NCI-H446 (cell line): Measurements from ENCODE around the gene NLK.
"Not testable (repeated sequence)": the region's sequence is repeated elsewhere in the genome, so short reads cannot be mapped to it uniquely, and the experiment has no call there.

Experiments
- DNase-seq, 2 experiments: peaks; one replicate each; lab custom pipeline; 2025; lab: John Stamatoyannopoulos, UW

The NLK gene

DNA sequence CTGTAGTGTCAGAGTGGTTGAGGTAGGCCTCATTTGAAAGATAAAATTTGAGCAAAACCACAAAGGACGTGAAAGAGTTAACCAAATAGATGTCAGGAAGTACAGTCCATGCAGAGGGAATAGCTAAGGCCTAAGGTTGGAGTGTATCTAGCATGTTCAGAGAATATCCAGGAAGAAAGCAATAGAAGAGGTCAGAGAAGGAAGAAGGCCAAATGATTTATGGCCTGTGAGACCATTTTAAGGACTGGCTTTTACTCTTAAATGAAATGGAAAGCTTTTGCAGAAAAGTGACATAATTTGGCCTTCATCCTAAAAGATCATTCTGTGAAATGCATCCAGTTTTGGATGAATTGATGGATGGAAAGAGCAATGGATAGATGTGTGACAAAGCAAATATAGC is 116.5 kb downstream of the NLK start:
- DNase-seq = no peak

DNA sequence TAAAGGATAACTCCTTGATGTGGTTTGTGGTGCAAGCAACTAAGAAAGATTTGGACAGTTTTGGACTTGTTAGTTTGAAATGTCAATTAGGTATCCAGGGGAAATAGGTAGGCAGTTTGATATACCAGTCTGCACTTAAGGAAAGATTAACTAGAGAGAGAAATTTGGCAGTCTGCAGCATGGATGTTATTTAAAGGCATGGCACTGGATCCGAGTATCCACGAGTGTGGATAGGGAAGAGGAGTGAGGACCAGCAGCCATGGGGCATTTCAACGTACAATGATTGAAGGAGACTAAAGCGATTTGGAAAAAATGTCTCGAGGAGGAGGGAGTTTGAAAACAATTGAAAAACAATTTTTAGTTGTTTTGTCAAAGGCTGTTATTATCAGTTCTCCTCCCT is 117.4 kb downstream of the NLK start:
- DNase-seq = no peak

DNA sequence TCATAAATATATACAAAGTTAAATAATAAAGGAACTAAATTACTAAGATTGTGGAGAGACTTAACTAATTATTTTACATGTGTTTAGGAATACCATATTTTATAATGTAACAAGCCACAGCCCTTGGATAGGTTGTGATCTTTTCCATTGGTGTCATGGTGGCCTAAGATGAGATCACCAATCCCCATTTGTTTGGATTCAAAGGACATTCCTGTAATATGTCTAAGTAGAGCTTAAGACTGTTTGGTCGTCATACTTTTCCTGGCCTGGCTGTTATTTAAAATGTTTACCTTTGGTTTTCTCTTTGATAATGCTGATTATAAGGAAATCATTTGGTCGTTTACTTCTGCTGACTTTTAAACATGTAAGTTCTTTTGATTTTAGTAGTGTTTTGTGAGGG is 118.1 kb downstream of the NLK start:
- DNase-seq = no peak

DNA sequence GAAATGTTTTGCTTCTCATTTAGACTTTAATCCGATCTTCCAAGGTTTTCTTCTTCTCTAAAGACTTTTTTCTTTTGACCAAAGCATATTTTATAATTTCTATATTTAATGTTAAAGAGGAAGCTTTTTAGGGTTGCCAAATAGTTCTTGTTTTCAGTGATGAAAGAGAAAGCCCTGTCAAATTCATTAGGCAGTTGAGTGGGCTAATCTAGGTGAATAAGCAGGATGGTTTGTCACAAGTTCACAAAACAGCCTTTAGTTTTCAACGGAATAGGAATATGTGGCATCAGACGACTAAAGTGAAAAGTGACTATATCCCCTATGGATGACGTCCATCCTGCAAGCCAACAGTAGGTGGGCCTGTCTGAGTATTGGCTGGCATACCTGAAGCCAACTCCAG is 118.8 kb downstream of the NLK start:
- DNase-seq = no peak

DNA sequence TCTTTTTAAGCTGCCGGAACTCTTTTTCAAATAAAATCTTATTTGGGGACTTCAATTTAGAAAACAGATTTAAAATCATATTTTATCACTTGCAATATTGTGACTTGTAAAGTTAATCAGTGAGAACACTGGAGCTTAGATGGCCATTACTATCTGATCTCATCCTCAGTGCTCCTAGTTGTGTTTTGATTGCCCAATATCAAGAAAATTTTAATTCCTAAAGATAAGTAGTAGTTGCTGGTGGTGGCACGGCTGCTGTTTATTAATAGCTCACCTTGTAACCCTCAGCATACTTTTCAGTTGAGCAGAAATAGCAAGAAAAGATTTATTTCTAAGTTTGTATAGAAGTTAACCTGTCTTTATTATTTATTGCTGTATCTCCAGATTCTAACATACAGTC is 124.0 kb downstream of the NLK start:
- DNase-seq = no peak

DNA sequence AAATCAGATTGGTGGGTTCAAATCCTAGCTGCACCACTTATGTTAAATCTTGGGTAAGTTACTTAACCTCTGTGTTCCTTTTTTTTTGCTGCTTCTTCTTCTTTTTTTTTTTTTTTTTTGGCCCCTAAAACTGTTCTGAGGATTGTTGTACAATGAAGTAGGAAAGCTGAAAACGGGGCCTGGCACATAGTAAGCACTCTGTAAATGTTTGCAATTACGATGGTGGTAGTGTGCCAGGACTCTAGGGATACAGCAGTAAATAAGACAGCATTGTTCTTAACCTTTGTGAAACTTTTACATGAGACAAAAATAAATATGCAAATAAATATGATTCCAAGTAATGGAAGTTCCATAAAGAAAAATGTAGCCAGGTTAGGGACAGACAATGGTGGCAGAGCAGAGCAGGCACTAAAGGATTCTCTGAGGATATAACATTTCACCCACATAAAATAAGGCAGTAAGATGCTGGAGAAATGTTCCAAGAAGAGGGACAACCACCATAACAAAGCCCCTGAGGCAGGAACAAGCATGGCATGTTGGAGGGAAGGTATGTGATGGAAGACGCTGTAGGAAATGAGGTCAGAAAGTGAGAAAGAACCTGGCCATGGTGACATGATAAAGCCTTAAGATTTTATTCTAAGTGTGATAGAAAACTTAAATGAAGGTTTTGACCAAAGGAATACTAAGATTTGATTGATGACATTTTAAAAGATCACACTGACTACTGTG is 127.3 kb downstream of the NLK start:
- no peak for DNase-seq

DNA sequence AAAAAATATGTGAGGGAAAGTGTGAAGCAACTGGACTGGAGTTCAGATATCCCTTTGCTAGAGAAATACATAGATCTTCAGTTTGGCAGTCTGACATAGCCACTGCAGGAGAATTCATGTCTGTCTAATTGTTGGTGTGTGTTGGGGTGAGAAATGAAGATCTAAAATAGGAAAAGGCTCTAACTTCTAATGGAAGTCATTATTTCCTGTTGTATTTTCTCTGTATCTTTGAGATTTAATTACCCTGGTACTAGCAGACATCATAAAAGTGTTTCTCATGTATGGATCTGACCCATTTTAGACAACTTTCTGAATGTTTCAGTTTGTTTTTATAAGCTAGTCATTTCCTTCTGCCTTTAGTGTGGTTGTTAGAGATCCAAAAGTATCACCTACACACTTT is 128.3 kb downstream of the NLK start:
- DNase-seq = no peak

DNA sequence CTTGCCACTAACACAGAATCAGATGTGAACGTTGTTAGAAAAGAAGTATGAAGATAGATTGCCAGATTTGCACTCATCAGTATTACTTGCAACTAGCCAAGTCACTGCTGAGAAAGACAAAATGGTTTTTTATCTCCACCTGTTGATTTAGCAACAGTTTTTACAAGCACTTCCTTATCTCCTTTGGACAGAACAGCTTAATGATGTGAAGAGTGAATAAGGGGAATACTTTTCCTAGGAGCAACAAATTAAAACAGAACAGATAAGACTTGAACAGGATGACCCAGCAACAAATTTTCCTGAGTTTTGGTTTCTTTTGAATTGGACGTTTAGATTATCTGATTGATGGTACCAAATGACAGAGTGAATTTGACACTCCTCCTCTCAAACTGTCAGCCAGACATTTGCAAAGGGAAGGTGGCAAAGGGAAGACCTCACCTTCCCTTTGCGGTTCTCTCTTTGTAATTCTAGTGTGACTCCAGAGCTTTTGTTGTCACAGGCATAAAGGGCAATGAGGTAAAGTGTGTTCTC is 130.6 kb downstream of the NLK start:
- DNase-seq = no peak

DNA sequence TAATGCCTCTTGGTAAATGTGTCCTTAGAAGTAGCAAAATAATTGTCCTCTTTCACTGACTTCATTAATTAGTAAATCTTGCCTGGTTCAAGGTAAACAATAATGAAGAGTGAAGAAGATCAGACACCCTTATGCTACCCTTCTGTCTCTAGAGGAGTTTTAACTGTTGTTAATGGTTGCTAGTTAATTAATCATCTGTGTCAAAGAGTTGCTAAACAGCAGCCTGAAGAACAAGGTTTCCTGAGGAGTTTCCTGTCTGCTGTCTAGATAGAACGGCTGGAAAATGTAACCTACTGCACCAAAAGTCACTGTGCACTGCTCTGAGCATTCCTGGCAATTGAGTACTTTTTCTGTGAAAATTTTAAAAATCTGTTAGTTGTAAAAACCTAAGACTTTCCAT is 131.3 kb downstream of the NLK start:
- no peak for DNase-seq

DNA sequence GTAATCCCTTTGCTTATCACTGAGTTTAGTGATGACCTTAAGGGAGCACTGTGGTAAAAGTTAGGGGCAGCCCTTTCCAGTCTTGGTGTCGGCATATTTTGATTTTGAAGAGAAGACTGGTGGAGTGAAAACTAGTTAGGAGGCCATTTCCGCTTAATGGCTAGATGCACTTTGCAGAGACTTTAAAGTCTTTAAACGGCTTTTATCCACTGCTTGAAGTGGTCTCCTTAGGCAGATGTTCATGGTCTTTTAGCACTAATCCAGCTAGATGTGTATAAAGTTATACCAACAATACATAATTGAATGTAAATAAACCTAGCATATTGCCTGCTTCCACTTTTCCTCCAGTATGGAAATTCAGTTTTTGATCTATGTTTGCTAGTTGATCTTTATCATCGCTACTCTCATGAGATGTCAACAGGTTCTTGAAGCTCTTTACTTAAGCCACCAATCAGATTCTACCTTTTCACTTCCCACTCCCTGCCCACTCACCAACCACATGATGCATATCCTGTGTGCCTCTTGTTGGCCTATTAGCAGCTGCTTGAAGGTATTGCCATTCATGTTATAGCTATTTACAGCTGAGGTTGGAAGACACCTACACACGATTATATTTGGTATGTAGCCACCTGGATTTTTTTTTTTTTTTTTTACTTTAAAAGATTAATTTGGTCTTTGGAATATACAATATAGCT is 132.0 kb downstream of the NLK start:
- no peak for DNase-seq

DNA sequence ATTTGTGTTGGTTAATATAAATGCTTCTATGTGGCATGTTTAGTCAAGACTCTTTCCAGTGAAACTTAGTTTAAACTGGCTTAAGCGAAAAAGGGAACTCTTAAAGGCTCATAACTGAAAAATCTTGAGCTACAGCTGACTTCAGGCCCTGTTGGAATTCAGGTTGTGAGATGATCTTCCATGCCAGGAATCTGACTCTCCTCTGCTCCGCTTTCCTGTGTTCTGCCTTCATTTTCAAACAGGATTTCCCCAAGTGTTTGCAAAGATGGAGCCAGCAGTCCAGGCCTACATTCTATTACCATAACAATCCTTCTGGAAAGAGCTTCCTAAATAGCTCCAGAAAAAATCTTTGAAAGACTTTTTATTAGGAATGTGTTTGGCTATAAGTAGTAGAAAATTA is 134.9 kb downstream of the NLK start:
- no peak for DNase-seq

DNA sequence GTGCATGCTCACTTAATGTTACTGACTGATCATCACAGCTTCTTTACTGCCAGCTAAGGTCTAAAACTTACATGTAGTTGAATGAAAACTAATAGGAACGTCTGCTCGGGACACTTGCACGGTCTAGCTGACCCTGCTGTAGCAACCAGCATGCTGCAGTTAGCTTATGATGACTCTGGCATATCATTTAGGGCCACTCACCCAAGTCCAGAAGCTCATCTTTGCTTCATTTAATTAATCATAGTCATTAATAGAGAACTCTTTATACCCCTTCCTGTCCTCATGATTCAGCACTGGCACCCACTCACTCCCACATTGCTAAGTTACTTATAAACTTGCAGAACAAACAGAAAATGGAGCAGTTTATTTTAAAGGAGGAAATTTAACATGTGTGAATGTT is 136.3 kb downstream of the NLK start:
- DNase-seq = no peak

DNA sequence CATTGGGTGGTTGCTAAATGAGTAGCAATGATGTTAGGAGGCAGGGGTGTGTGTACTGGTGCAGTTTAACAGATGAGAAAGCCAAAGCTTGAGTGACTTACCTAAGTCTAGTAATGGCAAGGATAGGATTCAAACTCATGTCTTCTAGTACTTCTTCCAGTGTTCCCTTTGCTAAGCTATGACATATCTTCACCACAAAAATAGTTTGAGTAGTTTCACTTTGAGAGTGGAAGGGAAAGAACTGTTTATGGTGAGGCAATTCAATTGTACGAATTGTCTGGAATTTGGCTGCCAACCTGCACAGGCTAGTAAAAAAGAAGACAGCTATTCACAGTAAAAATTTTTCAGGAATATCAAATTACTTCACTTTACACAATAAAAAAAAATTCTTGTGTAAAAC is 138.0 kb downstream of the NLK start:
- DNase-seq = no peak

DNA sequence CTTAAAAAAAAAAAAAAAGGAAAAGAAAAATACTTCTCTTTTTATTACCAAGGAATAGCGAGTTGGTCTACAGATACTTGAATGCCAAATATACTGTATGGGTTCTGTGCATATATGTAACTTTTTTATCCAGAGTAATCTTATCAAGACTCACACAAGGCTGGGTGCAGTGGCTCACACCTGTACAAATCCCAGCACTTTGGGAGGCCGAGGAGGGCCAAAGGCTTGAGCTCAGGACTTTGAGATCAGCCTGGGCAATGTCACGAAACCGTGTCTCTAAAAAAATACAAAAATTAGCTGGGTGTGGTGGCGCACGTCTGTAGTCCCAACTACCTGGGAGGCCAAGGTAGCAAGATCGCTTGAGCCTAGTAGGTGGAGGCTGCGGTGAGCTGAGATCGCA is 139.1 kb downstream of the NLK start:
- no peak for DNase-seq

DNA sequence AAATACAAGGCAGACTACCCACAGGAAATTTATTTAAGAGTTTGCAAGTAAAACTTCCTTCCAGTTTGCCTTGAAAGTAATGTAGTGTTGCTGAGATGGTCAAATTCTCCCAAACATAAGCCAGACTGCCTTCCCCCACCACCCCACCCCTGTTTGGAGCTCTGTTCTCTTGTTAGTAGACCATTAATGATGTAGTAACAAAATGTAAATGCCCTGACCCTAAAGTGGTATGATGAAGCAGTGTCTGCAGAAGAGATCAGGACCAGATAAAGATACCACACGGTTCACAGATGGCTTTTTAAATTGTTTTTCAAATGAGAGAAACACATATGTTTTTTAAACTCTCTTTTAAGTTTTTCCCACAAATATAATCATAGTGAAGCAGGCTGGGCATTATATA is 140.1 kb downstream of the NLK start:
- DNase-seq = no peak

DNA sequence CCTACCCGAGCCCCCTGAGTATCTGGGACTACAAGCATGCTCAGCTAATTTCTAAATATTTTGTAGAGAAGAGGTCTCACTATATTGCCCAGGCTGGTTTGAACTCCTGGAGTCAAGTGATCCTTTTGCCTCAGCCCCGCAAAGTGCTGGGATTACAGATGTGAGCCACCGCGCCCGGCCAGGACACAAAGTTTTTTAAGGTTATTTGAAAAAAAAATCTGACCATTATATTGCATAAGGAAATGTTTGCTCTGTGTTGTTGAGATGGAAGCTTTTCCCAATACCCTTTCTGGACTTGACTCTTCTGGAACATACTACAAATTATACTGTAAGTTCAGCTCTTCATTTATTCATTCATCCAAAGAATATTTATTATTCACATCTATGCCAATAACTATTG is 143.2 kb downstream of the NLK start:
- no peak for DNase-seq

DNA sequence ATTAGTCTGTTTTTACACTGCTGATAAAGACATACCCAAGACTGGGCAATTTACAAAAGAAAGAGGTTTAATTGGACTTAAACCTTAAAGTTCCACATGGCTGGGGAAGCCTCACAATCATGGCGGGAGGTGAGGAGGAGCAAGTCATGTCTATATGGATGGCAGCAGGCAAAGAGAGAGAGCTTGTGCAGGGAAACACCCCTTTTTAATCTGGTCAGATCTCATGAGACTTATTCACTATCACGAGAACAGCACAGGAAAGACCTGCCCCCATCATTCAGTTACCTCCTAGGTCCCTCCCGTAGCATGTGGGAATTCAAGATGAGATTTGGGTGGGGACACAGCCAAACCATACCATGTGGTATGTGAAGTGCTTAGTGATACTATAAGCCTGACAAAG is 144.0 kb downstream of the NLK start:
- DNase-seq = not testable (repeated sequence)

DNA sequence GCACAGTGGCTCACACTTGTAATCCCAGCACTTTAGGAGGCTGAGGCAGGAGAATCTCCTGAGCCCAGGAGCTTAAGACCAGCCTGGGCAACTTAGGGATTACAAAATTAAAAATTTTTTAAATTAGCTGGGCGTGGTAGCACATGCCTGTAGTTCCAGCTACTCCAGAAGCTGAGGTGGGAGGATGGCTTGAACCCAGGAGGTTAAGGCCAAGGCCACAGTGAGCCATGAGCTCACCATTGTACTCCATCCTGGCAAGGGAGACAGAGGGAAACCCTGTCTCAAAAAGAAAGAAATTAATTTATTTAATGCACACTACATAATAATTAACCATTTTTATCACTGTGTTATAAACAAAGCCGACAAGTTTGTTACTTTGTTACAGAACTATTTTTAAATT is 145.5 kb downstream of the NLK start:
- DNase-seq = no peak

DNA sequence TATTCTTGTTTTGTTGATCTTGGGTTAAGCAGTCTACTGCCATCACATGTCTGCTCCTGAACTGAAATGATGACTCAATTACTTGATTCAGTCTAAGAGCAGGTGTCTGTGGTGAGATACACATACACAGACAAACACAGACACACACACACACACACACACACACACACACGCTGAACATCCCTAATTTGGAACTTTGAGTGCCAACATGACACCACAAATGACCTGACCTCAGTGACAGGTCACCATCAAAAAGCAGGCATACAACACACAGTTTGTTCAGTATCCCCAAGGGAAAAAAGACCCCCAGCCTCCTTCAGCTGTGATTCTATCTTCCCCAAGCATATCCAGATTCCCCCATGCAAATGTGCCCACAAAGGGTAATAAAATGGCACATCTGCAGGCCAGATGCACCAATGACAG is 146.4 kb downstream of the NLK start:
- DNase-seq = no peak

DNA sequence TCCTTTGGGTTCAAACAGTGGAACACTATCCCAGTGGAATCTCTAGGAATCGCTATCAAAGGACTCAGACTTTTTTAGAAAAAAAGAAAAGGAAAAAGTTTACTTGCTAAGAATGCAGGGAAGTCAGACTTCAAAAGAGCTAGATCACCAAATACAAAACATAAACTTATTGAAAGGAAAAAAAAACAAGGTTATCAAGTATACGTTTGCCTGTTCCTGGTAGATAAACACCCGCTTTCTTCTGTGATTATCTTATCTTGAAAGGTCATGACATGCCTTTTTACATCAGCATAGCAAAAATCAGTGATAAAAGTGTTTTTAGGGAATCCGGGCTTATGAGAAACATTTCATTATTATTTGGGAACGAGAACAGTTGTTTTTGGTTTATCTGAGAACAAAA is 147.2 kb downstream of the NLK start:
- no peak for DNase-seq

DNA sequence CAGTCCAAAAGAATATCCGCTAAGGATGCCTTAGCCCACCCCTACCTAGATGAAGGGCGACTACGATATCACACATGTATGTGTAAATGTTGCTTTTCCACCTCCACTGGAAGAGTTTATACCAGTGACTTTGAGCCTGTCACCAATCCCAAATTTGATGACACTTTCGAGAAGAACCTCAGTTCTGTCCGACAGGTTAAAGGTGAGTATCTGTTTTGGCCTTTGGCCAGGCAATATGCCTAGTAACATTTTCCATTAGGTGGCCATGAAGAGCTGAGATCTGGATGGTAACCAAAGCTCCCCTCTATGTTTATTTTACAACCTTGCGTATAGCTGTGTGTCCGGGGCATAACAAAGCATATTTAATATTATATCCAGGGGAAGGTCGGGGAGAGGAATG is 148.5 kb downstream of the NLK start:
- no peak for DNase-seq

DNA sequence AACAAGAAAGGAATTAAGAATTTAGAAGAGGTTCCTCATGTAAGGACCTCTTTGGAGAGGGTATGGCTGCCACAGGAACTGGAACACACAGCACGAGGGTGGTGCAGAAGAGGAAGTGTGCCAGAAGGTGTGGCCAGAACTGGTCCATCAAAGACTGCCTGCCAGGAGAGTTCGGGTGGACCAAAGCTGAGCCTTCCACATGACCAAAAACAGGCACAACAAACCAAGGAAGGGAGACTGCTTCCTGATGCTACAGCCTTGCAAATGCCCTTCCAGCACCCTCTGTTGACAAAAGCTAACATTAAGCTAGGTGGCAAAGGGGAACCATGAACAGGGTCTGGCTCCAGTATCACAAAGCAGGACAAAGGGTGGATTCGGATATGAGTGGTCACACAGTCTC is 150.8 kb downstream of the NLK start:
- DNase-seq = no peak

DNA sequence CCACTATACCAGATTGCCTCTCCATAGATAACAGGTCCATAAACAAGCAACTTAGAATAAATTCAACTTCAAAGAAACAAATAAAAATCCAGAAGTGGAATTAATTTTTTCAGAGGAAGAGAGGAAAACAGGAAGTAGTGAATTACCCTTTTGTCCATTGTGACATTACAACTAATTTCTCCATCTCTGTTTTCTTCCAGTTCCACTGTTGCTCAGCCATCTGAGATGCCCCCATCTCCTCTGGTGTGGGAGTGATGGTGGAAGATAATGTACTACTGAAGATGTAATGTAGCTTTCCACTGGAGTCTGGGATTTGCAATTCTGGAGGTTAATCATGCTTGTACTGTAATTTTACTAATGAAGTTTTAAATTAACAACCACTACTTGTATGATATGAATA is 151.9 kb downstream of the NLK start:
- DNase-seq = no peak

DNA sequence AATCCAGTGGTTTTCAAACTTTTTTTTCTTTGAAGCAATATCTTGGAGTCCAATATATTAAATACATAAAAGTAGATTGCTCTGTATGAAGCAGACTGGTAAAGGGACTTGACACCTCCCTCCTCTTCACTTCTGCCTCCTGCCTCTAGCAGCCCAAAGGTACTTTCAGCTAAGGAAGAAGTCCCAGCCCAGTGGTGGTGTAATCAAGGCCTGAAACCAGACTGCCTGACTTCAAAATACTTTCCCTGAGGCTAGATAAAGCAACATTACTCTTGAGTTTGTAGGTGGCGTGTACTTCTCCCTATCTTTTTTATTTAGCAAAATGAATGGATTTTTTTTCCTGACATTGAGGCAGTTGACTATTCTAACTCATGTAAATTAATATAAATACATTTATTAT is 154.2 kb downstream of the NLK start:
- DNase-seq = no peak
